Muscle layer of colon (tissue), 2 donors: ENCODE measurements around the gene KCTD12.

ENCODE experiments used
- H3K27ac ChIP-seq: one replicate; pipeline ENCODE4 v1.7.0; 2013; ENCODE audit warnings: low read depth, mild to moderate bottlenecking, low read length, moderate library complexity
- H3K27me3 ChIP-seq, 2 donors: one replicate each; pipeline ENCODE4 v1.7.0; 2013; ENCODE audit warnings: low read length in 2 of 2, mild to moderate bottlenecking in 2 of 2; ENCODE audit not compliant: insufficient read depth in 2 of 2, control insufficient read depth in 1 of 2
- H3K36me3 ChIP-seq: one replicate; pipeline ENCODE4 v1.7.0; 2013; ENCODE audit warnings: mild to moderate bottlenecking, low read length; ENCODE audit not compliant: insufficient read depth
- H3K4me1 ChIP-seq: one replicate; pipeline ENCODE4 v1.7.0; 2013; ENCODE audit warnings: mild to moderate bottlenecking, low read length; ENCODE audit not compliant: insufficient read depth
- H3K4me3 ChIP-seq, 2 donors: one replicate each; pipeline ENCODE4 v1.7.0; 2013; ENCODE audit warnings: low read length in 2 of 2, low read depth in 1 of 2, mild to moderate bottlenecking in 1 of 2, moderate library complexity in 1 of 2
- H3K9ac ChIP-seq: one replicate; pipeline ENCODE4 v1.7.0; 2013; ENCODE audit warnings: low read length
- H3K9me3 ChIP-seq: one replicate; pipeline ENCODE4 v1.7.0; 2013; ENCODE audit warnings: mild to moderate bottlenecking, low read length
- donor health status: abdominal sarcoma.
- donor health status: Adenocarcinoma of cecum.

Gene KCTD12

GRCh38 chr13:76873445-76873844 lies 12.8 kb downstream of the KCTD12 start:
- H3K4me1 ChIP-seq: no peaks in the 10 kb centered on the region
- H3K27ac ChIP-seq: no peak overlapping the region
- no peaks in the 10 kb centered on the region for H3K9me3 ChIP-seq

GRCh38 chr13:76872675-76873074 lies 13.5 kb downstream of the KCTD12 start:
- H3K4me1 ChIP-seq: no peaks in the 10 kb centered on the region
- H3K36me3 ChIP-seq: no peaks in the 10 kb centered on the region
- no peak overlapping the region for H3K27ac ChIP-seq
- no peak overlapping the region for H3K4me3 ChIP-seq
- no peak overlapping the region for H3K9ac ChIP-seq
- no peaks in the 10 kb centered on the region for H3K9me3 ChIP-seq
- H3K27me3 ChIP-seq: no peaks in the 10 kb centered on the region

More at GRCh38 chr13:76873445-76873844, 12.8 kb downstream of the KCTD12 start:
- H3K4me3 ChIP-seq: no peak overlapping the region
- H3K9ac ChIP-seq: no peak overlapping the region
- H3K36me3 ChIP-seq: no peaks in the 10 kb centered on the region
- no peaks in the 10 kb centered on the region for H3K27me3 ChIP-seq

- Histone ChIP-seq H3K27me3 (no peaks in the 10 kb centered on the region), H3K4me1 (no peaks in the 10 kb centered on the region), H3K9ac (no peak overlapping the region), H3K4me3 (no peak overlapping the region), H3K36me3 (no peaks in the 10 kb centered on the region), H3K27ac (no peak overlapping the region), H3K9me3 (no peaks in the 10 kb centered on the region)
These were observed 14.8 kb downstream of the KCTD12 start for GRCh38 chr13:76871432-76871831.

- H3K4me1 ChIP-seq: no peaks in the 10 kb centered on the region
- H3K27me3 ChIP-seq: no peaks in the 10 kb centered on the region
- no peaks in the 10 kb centered on the region for H3K36me3 ChIP-seq
- no peak overlapping the region for H3K4me3 ChIP-seq
- H3K27ac ChIP-seq: no peak overlapping the region
- H3K9ac ChIP-seq: no peak overlapping the region
- H3K9me3 ChIP-seq: no peaks in the 10 kb centered on the region
These were observed 17.8 kb downstream of the KCTD12 start for GRCh38 chr13:76868371-76868770.

- H3K4me3 ChIP-seq: no peak overlapping the region
- no peak overlapping the region for H3K27ac ChIP-seq
- H3K4me1 ChIP-seq: no peaks in the 10 kb centered on the region
- H3K36me3 ChIP-seq: no peaks in the 10 kb centered on the region
- H3K9ac ChIP-seq: no peak overlapping the region
- H3K27me3 ChIP-seq: no peaks in the 10 kb centered on the region
- H3K9me3 ChIP-seq: no peaks in the 10 kb centered on the region
These were observed 20.2 kb downstream of the KCTD12 start for GRCh38 chr13:76865996-76866503.

GRCh38 chr13:76865109-76865508 lies 21.1 kb downstream of the KCTD12 start:
- Histone ChIP-seq H3K27ac (no peak overlapping the region), H3K9me3 (no peaks in the 10 kb centered on the region), H3K4me1 (no peaks in the 10 kb centered on the region), H3K27me3 (no peaks in the 10 kb centered on the region), H3K4me3 (no peak overlapping the region), H3K9ac (no peak overlapping the region), H3K36me3 (no peaks in the 10 kb centered on the region)

- no peak overlapping the region for H3K9ac ChIP-seq
- no peak overlapping the region for H3K27ac ChIP-seq
- H3K9me3 ChIP-seq: no peaks in the 10 kb centered on the region
- H3K4me1 ChIP-seq: no peaks in the 10 kb centered on the region
- H3K4me3 ChIP-seq: no peak overlapping the region
- no peaks in the 10 kb centered on the region for H3K36me3 ChIP-seq
- H3K27me3 ChIP-seq: no peaks in the 10 kb centered on the region
These were observed 21.9 kb downstream of the KCTD12 start for GRCh38 chr13:76864259-76864658.

GRCh38 chr13:76863022-76863421 lies 23.2 kb downstream of the KCTD12 start:
- H3K9me3 ChIP-seq: no peaks in the 10 kb centered on the region
- H3K27ac ChIP-seq: no peak overlapping the region
- no peak overlapping the region for H3K9ac ChIP-seq
- H3K36me3 ChIP-seq: no peaks in the 10 kb centered on the region
- H3K4me3 ChIP-seq: no peak overlapping the region
- H3K27me3 ChIP-seq: no peaks in the 10 kb centered on the region
- no peaks in the 10 kb centered on the region for H3K4me1 ChIP-seq

- H3K4me3 ChIP-seq: no peak overlapping the region
- H3K9me3 ChIP-seq: no peaks in the 10 kb centered on the region
- no peak overlapping the region for H3K27ac ChIP-seq
- no peak overlapping the region for H3K9ac ChIP-seq
- no peaks in the 10 kb centered on the region for H3K4me1 ChIP-seq
- H3K27me3 ChIP-seq: no peaks in the 10 kb centered on the region
- no peaks in the 10 kb centered on the region for H3K36me3 ChIP-seq
These were observed 24.3 kb downstream of the KCTD12 start for GRCh38 chr13:76861859-76862258.

- no peak overlapping the region for H3K27ac ChIP-seq
- no peak overlapping the region for H3K4me3 ChIP-seq
- no peaks in the 10 kb centered on the region for H3K36me3 ChIP-seq
- H3K4me1 ChIP-seq: no peaks in the 10 kb centered on the region
- H3K9me3 ChIP-seq: no peaks in the 10 kb centered on the region
- no peak overlapping the region for H3K9ac ChIP-seq
- H3K27me3 ChIP-seq: no peaks in the 10 kb centered on the region
These were observed 25.5 kb downstream of the KCTD12 start for GRCh38 chr13:76860706-76861105.

- Histone ChIP-seq H3K9ac (no peak overlapping the region), H3K27ac (no peak overlapping the region), H3K9me3 (no peaks in the 10 kb centered on the region), H3K36me3 (no peaks in the 10 kb centered on the region), H3K27me3 (no peaks in the 10 kb centered on the region), H3K4me3 (no peak overlapping the region), H3K4me1 (no peaks in the 10 kb centered on the region)
These were observed 31.3 kb downstream of the KCTD12 start for GRCh38 chr13:76854894-76855293.

GRCh38 chr13:76853921-76854608 lies 32.1 kb downstream of the KCTD12 start:
- Histone ChIP-seq H3K4me1 (no peaks in the 10 kb centered on the region), H3K4me3 (no peak overlapping the region), H3K36me3 (no peaks in the 10 kb centered on the region), H3K9ac (no peak overlapping the region), H3K9me3 (no peaks in the 10 kb centered on the region), H3K27me3 (no peaks in the 10 kb centered on the region), H3K27ac (no peak overlapping the region)
